ENCODE measurements around the gene EPB41. TPM values are rescaled to one million over a fixed set of nuclear protein-coding genes. Genes with fewer than 3 reads are reported as not detected.

The EPB41 gene
- total RNA-seq, 1 donor, result 42.9 TPM

DNA sequence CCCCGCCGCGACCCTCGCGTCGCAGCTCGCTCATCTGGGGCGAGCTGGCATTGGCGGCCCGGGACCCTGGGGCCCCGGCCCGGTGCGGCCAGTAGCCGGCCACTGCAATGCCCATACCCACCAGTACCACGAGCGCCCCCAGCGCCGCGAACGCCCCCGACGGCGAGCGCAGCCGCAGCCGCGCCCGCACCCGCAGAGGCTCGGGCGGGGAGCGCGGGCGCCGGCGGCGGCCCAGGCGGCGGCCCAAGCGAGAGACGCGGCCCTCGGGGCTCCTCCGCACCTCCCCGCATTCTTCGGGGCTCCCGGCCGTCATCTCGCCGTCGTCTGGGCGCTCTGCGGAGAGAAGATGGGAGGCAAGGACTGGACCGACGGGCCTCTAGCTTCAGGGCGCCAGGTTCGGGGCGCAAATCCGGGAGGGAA lies 207.2 kb downstream of the EPB41 start:
- DNase-seq (ENCODE audit: low read depth), result no peak
- H3K4me3 ChIP-seq (ENCODE audit: low read depth, low read length), result peak overlapping the region; percentile 79
- TF ChIP-seq CTCF (IDR thresholded peaks at IDR 0.05; ENCODE audit: insufficient read depth, low read length), result no peak

DNA sequence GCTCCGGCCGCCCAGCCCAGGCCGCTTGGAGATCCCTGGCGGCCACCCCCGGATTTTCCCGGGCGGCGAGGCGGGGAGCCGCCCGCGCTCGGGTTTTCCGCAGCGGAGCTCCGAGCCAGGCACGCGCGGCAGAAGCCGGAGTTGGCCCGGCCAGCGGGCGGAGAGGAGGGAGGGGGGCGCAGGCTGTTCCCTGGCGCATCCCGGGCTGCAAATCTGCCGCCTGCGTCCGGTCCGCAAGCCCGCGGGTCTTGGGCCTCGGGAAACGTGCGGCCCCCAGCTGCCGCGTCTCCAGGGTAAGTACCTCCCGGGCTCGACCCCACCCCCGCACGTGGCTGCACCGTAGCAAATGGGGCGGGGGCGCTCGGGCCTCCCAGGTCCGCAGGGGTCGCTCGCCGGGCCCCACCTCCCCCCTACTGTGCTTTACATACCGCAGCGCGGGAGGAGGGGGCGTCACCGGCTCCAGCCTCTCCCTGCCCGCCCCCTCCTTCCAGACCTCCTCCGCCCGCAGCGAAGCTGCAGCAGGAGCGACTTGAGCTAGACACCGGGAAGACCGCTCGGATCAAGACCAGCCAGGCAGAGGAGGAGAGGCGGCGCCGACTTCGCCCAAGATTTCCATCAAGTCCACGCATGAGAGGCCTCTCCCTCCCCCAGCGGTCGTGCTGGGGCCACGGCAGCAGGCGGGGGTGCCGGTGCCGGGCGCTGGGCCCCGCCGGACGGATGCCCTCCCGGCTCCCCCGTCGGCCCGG lies 207.7 kb downstream of the EPB41 start:
- DNase-seq (ENCODE audit: low read depth), result peak; percentile 29
- peak overlapping the region; percentile 79 for H3K4me3 ChIP-seq (ENCODE audit: low read depth, low read length)

DNA sequence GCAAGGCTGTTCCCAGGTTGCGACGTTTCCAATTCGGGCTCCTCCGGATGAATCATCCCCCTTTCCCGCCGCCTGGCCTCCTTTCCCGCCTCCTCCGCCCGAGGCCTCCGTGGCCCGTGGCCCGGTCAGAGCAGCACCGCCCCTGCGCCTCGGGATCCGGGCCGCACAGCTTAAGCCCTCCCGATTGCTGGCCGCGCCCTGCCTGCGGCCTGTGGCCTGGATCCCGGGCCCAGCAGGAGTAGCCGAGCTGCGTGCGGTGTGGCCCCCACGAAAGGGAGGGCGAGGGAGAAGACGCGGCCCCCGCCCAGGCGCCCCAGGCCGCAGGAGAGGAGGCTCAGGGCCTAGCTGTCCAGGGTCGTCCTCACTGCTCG lies 208.3 kb downstream of the EPB41 start:
- no peak for TF ChIP-seq CTCF (IDR thresholded peaks at IDR 0.05; ENCODE audit: insufficient read depth, low read length)
- peak; percentile 89 for DNase-seq (ENCODE audit: low read depth)
- H3K4me3 ChIP-seq (ENCODE audit: low read depth, low read length), result peak overlapping the region; percentile 79

More for the DNA sequence above, 207.7 kb downstream of the EPB41 start:
- TF ChIP-seq CTCF (IDR thresholded peaks at IDR 0.05; ENCODE audit: insufficient read depth, low read length), result peak; percentile 9

- H3K4me3 ChIP-seq (ENCODE audit: low read depth, low read length), result peak overlapping the region; percentile 79
- TF ChIP-seq CTCF (IDR thresholded peaks at IDR 0.05; ENCODE audit: insufficient read depth, low read length), result no peak
- peak; percentile 36 for DNase-seq (ENCODE audit: low read depth)
Observed at GRCh38 chr1:29123053-29123886, 208.9 kb downstream of the EPB41 start.

DNA sequence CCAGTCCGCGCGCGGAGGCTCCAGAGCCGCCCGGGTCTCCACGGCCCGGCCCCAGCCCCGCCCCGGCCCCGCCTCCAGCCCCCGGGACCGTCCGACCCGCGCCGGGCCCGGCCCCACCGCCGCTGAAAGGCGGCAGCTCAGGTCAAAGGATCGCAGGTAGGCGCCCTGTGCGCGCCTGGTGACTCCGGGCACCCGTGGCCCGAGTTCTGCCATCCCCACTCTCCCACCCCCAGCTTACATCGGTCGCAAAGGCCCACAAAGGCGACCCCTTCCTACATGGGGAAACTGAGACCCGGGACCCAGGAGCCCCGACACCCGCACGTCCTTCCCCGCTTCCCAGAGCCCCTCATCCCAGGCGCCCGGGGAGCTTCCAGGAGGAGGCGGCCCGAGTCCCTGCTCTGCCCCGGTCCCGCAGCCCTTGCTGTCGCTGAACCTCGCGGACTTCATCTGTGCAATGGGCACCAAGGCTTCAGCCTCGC lies 209.6 kb downstream of the EPB41 start, which contains the start of gene TMEM200B:
Gene TMEM200B, minus strand, starts transcription at position 17 of the 479 bp plus-strand sequence. CDS start 2,075 bp downstream, outside the sequence.
- peak within 1 kb of the TSS; percentile 79 for H3K4me3 ChIP-seq (ENCODE audit: low read depth, low read length)
- no peak for TF ChIP-seq CTCF (IDR thresholded peaks at IDR 0.05; ENCODE audit: insufficient read depth, low read length)
- DNase-seq (ENCODE audit: low read depth), result no peak

DNA sequence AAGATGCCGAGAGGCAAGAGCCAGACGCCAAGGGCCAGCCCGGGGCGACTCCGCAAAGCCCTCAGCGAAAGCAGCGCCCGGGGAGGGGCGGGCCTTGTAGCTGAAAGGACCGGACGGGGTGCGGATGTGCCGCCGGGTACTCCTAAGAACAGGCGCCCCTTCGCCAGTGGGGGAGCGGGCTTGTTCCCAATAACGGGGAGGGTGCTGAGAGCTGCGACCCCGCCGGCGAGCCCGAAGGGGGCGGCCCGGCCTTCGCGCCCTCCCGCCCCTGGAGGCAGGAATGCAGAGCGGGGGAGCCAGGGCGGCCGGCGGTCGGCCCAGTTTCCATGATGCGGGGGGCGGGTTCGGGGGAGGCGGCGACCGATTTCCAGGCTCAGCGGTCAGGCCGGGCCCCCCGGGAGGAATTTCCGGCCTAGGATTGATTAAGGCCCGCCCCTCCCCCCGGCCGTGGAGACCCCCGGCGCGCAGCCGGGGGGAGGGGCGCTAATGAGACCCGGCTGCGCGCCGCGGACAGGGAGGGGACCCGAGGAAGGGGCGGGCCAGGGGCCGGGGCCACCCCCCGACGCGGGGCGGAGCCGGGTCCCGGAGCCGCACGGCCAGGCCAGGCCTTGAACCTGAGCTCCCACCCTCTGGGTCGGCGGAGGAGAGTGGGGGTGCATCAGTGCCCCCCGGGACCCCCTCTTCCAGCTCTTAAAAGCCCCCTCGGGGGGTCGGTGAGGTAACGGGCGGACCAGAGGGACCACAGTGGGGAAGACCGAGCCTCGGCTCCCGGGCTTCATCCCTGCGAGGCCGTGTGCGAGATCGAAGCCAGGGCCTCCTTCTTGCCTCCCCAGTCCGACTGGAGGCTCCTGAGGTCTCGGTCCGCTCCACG lies 210.2 kb downstream of the EPB41 start:
- peak overlapping the region; percentile 79 for H3K4me3 ChIP-seq (ENCODE audit: low read depth, low read length)
- peak; percentile 71 for TF ChIP-seq CTCF (IDR thresholded peaks at IDR 0.05; ENCODE audit: insufficient read depth, low read length)
- DNase-seq (ENCODE audit: low read depth), result peak; percentile 82
